ENCODE data around the gene ZSCAN5A.

- TF ChIP-seq, protein P1, sequence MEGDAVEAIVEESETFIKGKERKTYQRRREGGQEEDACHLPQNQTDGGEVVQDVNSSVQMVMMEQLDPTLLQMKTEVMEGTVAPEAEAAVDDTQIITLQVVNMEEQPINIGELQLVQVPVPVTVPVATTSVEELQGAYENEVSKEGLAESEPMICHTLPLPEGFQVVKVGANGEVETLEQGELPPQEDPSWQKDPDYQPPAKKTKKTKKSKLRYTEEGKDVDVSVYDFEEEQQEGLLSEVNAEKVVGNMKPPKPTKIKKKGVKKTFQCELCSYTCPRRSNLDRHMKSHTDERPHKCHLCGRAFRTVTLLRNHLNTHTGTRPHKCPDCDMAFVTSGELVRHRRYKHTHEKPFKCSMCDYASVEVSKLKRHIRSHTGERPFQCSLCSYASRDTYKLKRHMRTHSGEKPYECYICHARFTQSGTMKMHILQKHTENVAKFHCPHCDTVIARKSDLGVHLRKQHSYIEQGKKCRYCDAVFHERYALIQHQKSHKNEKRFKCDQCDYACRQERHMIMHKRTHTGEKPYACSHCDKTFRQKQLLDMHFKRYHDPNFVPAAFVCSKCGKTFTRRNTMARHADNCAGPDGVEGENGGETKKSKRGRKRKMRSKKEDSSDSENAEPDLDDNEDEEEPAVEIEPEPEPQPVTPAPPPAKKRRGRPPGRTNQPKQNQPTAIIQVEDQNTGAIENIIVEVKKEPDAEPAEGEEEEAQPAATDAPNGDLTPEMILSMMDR (IDR thresholded peaks at IDR 0.05 in 2 of 3, conservative IDR thresholded peaks at IDR 0.05 in 1 of 3; ENCODE audit: control insufficient read depth in 2 of 3, extremely low read depth in 1 of 3, insufficient read depth in 1 of 3, low read depth in 3 of 3, low read length in 3 of 3) = no peak
- TF ChIP-seq ESRRA (IDR thresholded peaks at IDR 0.05; ENCODE audit: low read length) (no peak), EZH2 (IDR thresholded peaks at IDR 0.05; ENCODE audit: borderline replicate concordance, control insufficient read depth, low read depth, low read length) (no peak), PBX3 (IDR thresholded peaks at IDR 0.05; ENCODE audit: insufficient replicate concordance, low read depth, low read length) (no peak), RAD21 (IDR thresholded peaks at IDR 0.05; ENCODE audit: insufficient read depth, low read depth, low read length) (no peak), FOXM1 (IDR thresholded peaks at IDR 0.05; ENCODE audit: low read depth, low read length) (no peak), POLR2AphosphoS5 (IDR thresholded peaks at IDR 0.05; ENCODE audit: low read length) (no peak)
These were observed 56.4 kb downstream of the ZSCAN5A start for GRCh38 chr19:56258272-56258671.

Measured in GM12878 (cell line).